K562 (cell line): ENCODE results near the gene RFX7. TPM values are rescaled to one million over a fixed set of nuclear protein-coding genes. Genes with fewer than 3 reads are reported as not detected.

Experiments
- ATAC-seq: fragments of 200-7000 bp; cut with Tn5 transposase; 3 replicates; pipeline ENCODE4 v1.9.1; 2020; ENCODE audit warnings: moderate library complexity
- BruUV-seq: library from RNA; stranded (reverse); fragments of 400-500 nt; replicated peaks from 2 replicates; lab custom pipeline; 2021; lab: Mats Ljungman, UMichigan
- CTCF ChIA-PET: fragments of 300-600 bp; formaldehyde crosslinking; extraction: SDS; loops from one replicate; lab custom pipeline; 2021; ENCODE audit warnings: low intra/inter-chr PET ratio; lab: Yijun Ruan, JAX
- POLR2A ChIA-PET: fragments of 300-600, 350-650 bp; sonication (Branson Sonifier 250); formaldehyde crosslinking; extraction: SDS; loops from one replicate; lab custom pipeline; 2021; ENCODE audit warnings: antibody characterized with exemption, inconsistent platforms; lab: Yijun Ruan, JAX
- DNase-seq, 4 experiments: peaks; one replicate each; pipeline versions ENCODE4 v3.0.0 to v3.0.0-alpha.2; 2011 to 2018; ENCODE audit warnings: low spot score in 3 of 4, mixed read lengths in 3 of 4; ENCODE audit errors: extremely low read depth in 1 of 4
- FAIRE-seq: peaks from 2 replicates; lab custom pipeline; 2011; peaks lifted over from hg19 to GRCh38; lab: Jason Lieb, UNC
- H2AFZ ChIP-seq: 2 replicates; pipeline ENCODE4 v1.6.0; 2011; ENCODE audit warnings: low read depth, low read length, control low read depth, inconsistent platforms
- H3K27ac ChIP-seq: fragments of 200-600 bp; 3 replicates; pipeline ENCODE4 v1.8.0; 2011; ENCODE audit warnings: low read depth, mild to moderate bottlenecking, control low read depth, inconsistent platforms, low read length, moderate library complexity, mixed read lengths; ENCODE audit errors: extremely low read depth
- H3K27me3 ChIP-seq, 2 experiments: fragments of 300-600 bp in 1 of 2; 2 replicates in 1 of 2; 3 replicates in 1 of 2; pipeline versions ENCODE4 v1.6.0 to v1.8.0; 2011; ENCODE audit warnings: inconsistent platforms in 2 of 2, low read length in 2 of 2, mild to moderate bottlenecking in 1 of 2, mixed read lengths in 1 of 2, moderate library complexity in 1 of 2; ENCODE audit not compliant: control insufficient read depth in 2 of 2, insufficient read depth in 2 of 2
- H3K36me3 ChIP-seq: fragments of 300-600 bp; 3 replicates; pipeline ENCODE4 v1.8.0; 2011; ENCODE audit warnings: mild to moderate bottlenecking, low read length, inconsistent platforms; ENCODE audit not compliant: control insufficient read depth, insufficient read depth
- H3K4me1 ChIP-seq, 2 experiments: fragments of 200-600 bp in 1 of 2; replicated peaks in 1 of 2; 2 replicates in 1 of 2; 3 replicates in 1 of 2; pipeline versions ENCODE4 v1.5.1 to v1.8.0; 2011; ENCODE audit warnings: inconsistent platforms in 2 of 2, low read length in 2 of 2, mild to moderate bottlenecking in 1 of 2, mixed read lengths in 1 of 2, moderate library complexity in 1 of 2; ENCODE audit not compliant: control insufficient read depth in 2 of 2, insufficient read depth in 2 of 2
- H3K4me2 ChIP-seq: 2 replicates; pipeline ENCODE4 v1.6.1; 2011; ENCODE audit warnings: low read length, control low read depth, inconsistent platforms, mixed read lengths; ENCODE audit not compliant: insufficient read depth
- H3K4me3 ChIP-seq: fragments of 200-600 bp; sonication (generic), shearing (Covaris generic); 2 replicates; pipeline ENCODE4 v1.5.1; 2016; ENCODE audit warnings: control low read depth, inconsistent platforms
- H3K79me2 ChIP-seq: fragments of 200-600 bp; 3 replicates; pipeline ENCODE4 v1.8.0; 2011; ENCODE audit warnings: low read length, inconsistent platforms; ENCODE audit not compliant: control insufficient read depth, insufficient read depth
- H3K9ac ChIP-seq, 2 experiments: 2 replicates each; pipeline versions ENCODE4 v1.6.0 to v1.6.1; 2011; ENCODE audit warnings: low read depth in 2 of 2, low read length in 2 of 2, control low read depth in 1 of 2, inconsistent platforms in 1 of 2, mild to moderate bottlenecking in 1 of 2, mixed read lengths in 1 of 2; ENCODE audit not compliant: insufficient read depth in 1 of 2
- H3K9me1 ChIP-seq: one replicate; pipeline ENCODE4 v1.6.0; 2011; ENCODE audit warnings: inconsistent platforms, mild to moderate bottlenecking, low read length, moderate library complexity; ENCODE audit not compliant: control insufficient read depth, insufficient read depth
- H3K9me3 ChIP-seq: replicated peaks from 2 replicates; pipeline ENCODE4 v1.5.1; 2011; ENCODE audit warnings: low read depth, low read length, inconsistent platforms; ENCODE audit not compliant: control insufficient read depth, insufficient read depth
- H4K20me1 ChIP-seq: replicated peaks from 2 replicates; pipeline ENCODE4 v1.6.1; 2011; ENCODE audit warnings: low read length, inconsistent platforms, mixed read lengths; ENCODE audit not compliant: control insufficient read depth, insufficient read depth
- DMBX1 ChIP-seq: fragments of 250-450 bp; sonication (Bioruptor Pico); IDR thresholded peaks from 2 replicates; pipeline ENCODE4 v1.8.0; 2022; ENCODE audit warnings: inconsistent platforms, mild to moderate bottlenecking, moderate library complexity, borderline replicate concordance
- ZNF324 ChIP-seq: fragments of 250-450 bp; sonication (Bioruptor Pico); IDR thresholded peaks from 2 replicates; pipeline ENCODE4 v1.4.0; 2020; ENCODE audit warnings: mild to moderate bottlenecking
- ZNF592 ChIP-seq: fragments of 450-650 bp; IDR thresholded peaks from 2 replicates; pipeline ENCODE4 v1.6.1; 2017; ENCODE audit warnings: antibody characterized with exemption, mild to moderate bottlenecking
- ZNF639 ChIP-seq, 2 experiments: fragments of 200-800 bp in 1 of 2; sonication (Bioruptor generic) in 1 of 2; sonication (generic) in 1 of 2; formaldehyde crosslinking in 1 of 2; IDR thresholded peaks in 1 of 2; conservative IDR thresholded peaks in 1 of 2; 2 replicates each; pipeline versions ENCODE4 v1.5.0 to v1.6.1; 2016 to 2020; ENCODE audit warnings: missing compliant biosample characterization in 1 of 2, missing genetic modification characterization in 1 of 2, missing genetic modification reagents in 1 of 2
- ZSCAN29 ChIP-seq: fragments of 450-650 bp; IDR thresholded peaks from 2 replicates; pipeline ENCODE4 v1.6.1; 2017
- WGBS: fragments of 100-300 bp; shearing (Covaris generic); methylation state at CpG from one replicate; pipeline ENCODE4 v1.1.6; 2016; ENCODE audit warnings: low coverage, mixed read lengths; ENCODE audit not compliant: insufficient coverage; ENCODE audit errors: missing lambda C conversion rate; 5-methylcytosine and 5-hydroxymethylcytosine counted together
- in situ Hi-C: fragments of 300-500 bp; cut with MboI; formaldehyde crosslinking; loops from 4 replicates; pipeline ENCODE4 v1.15.0; 2018; ENCODE audit warnings: inconsistent platforms, mixed read lengths
- intact Hi-C: fragments of 100-400 bp; cut with micrococcal nuclease; formaldehyde crosslinking; loops from 2 replicates; pipeline ENCODE4 v1.14.2; 2022
- polyA plus RNA-seq, 8 experiments: library from polyadenylated mRNA; depleted of rRNA in 4 of 8; stranded (reverse) in 5 of 8; unstranded in 3 of 8; fragments of >200 nt; fragmentation: Nextera tagmentation in 2 of 8; fragmentation: Illumina TruSeq in 1 of 8; extraction: Ambion mirVana in 2 of 8; extraction: Trizol in 1 of 8; gene quantifications; 2 replicates each; pipeline versions ENCODE4 v1.2.1 to v1.2.3, GENCODE V29; 2011 to 2014; ENCODE audit warnings: inconsistent platforms in 1 of 8, missing spikeins in 1 of 8
- total RNA-seq, 7 experiments: library from RNA; depleted of rRNA in 6 of 7; stranded (reverse); fragments of >200 nt in 6 of 7; fragmentation: Illumina TruSeq in 2 of 7; extraction: Trizol in 2 of 7; gene quantifications; 2 replicates each; pipeline versions ENCODE4 v1.2.1 to v1.2.3, GENCODE V29; 2011 to 2021; ENCODE audit warnings: low replicate concordance in 1 of 7

RFX7 gene
- total and polyA plus RNA-seq, 9 of the 15 experiments (the other 6 are each of a cell fraction or from before 2014, with no cell fraction given): 2.4 to 17.9 (median 6.3) TPM

- ATAC-seq (no peak), DNase-seq (no peak), FAIRE-seq (no peak)
- no peaks in the 10 kb centered on the region for H3K9me3 ChIP-seq
- ChIA-PET POLR2A (interaction anchor here (0.8 kb wide), 1 partner anchor 16 kb away, joined by 4 read pairs; no protein-coding TSS in a partner anchor), CTCF (no interaction called here)
- H3K36me3 ChIP-seq: no peaks in the 10 kb centered on the region
- no peaks in the 10 kb centered on the region for H4K20me1 ChIP-seq
- BruUV-seq: no TSS peak
- no peaks in the 10 kb centered on the region for H3K9me1 ChIP-seq
- H3K9ac ChIP-seq: no peak overlapping the region
- H3K4me1 ChIP-seq: no peaks in the 10 kb centered on the region
- WGBS: 97% methylated on average over 6 of the region's 6 CpGs
- no peak overlapping the region for H3K4me2 ChIP-seq
- in situ Hi-C loops: no loop called here
- H3K27me3 ChIP-seq: no peaks in the 10 kb centered on the region
- H3K4me3 ChIP-seq: no peak overlapping the region
- TF ChIP-seq ZSCAN29: no peak
- no peak overlapping the region for H2AFZ ChIP-seq
- no peaks in the 10 kb centered on the region; the same call in 1 of the 3 replicates for H3K79me2 ChIP-seq
- intact Hi-C loops: no loop called here
- no peak overlapping the region for H3K27ac ChIP-seq
Observed at GRCh38 chr15:56150204-56150603, 93.5 kb downstream of the RFX7 start.

- no peaks in the 10 kb centered on the region; the same call in 1 of the 3 replicates for H3K36me3 ChIP-seq
- no peaks in the 10 kb centered on the region; the same call in 2 of the 3 replicates for H3K79me2 ChIP-seq
- H3K9me1 ChIP-seq: no peaks in the 10 kb centered on the region
- ChIA-PET CTCF (no interaction called here), POLR2A (no interaction called here)
- no peak for TF ChIP-seq ZNF639 (CRISPR knock-in tag; conservative IDR thresholded peaks at IDR 0.05 in 1 of 2, IDR thresholded peaks at IDR 0.05 in 1 of 2)
- no peak for TF ChIP-seq ZNF592
- 0 out of 2 replicates have a peak, but pooled peaks have one; percentile 55 for TF ChIP-seq ZNF324 (CRISPR knock-in tag)
- no peak for TF ChIP-seq DMBX1 (CRISPR knock-in tag)
- no peaks in the 10 kb centered on the region for H4K20me1 ChIP-seq
- no peak overlapping the region for H3K4me3 ChIP-seq
- H2AFZ ChIP-seq: no peak overlapping the region
- H3K27ac ChIP-seq: no peak overlapping the region
- no TSS peak for BruUV-seq
- WGBS: 84% methylated on average over 3 of the region's 3 CpGs
- no peak for DNase-seq
- H3K27me3 ChIP-seq: no peaks in the 10 kb centered on the region
- in situ Hi-C loops (no loop called here), intact Hi-C loops (no loop called here)
- H3K9ac ChIP-seq: no peak overlapping the region
- no peak for ATAC-seq
- FAIRE-seq: no peak
- H3K9me3 ChIP-seq: no peaks in the 10 kb centered on the region
- H3K4me1 ChIP-seq: no peaks in the 10 kb centered on the region
- H3K4me2 ChIP-seq: no peak overlapping the region
Observed at GRCh38 chr15:56148064-56148463, 95.6 kb downstream of the RFX7 start.
